ENCODE results near the gene AGXT2. TPM values are rescaled to one million over a fixed set of nuclear protein-coding genes. Genes with fewer than 3 reads are reported as not detected.

The AGXT2 gene
- polyA plus RNA-seq, 3 donors: 51.6 to 80.5 (median 60.4) TPM

GRCh38 chr5:35023391-35024178 lies 24.2 kb downstream of the AGXT2 start:
- DNase-seq (ENCODE audit: low read depth in 3 of 3, low spot score in 2 of 3): no peak

DNA sequence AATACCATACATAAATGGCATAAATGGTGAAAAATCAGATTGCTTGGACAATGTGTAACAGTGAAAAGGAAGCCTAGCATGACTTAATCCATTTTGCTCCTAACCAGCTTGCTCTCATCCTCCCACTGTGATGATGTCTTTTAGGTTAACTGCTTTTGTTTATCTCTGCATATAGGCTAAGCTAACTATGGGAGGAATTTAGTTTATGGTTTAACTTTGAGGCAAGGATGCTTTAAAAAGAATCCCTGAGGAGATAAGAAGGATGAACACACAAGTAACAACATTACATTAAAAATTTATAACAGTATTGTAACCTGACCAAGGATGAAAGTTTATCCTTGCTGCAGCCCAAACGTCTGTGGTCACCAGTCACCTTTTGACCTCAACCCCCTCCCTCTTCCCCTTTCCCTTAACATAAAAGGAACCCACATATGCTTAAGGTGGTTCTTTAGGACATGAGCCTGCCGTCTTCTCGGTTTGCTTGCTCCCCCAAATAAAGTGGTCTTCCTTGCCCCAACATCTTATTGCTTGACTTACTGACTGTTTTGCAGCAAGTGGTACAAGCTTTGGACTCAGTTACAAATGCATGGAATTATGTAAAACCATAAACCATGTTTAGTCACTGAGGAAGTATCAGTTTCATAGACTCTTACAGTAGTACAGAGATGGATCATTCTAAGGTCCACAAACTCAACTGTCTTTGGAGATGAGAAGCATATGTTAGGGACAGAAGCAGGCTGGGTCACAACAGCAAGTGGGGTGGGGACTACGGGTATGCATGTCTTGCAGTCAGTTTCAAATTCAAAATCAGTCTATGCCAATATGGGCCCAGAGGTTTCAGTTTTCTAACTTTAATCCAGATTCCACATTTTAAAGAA lies 31.3 kb downstream of the AGXT2 start:
- no peak for DNase-seq (ENCODE audit: low read depth in 3 of 3, low spot score in 2 of 3)

DNA sequence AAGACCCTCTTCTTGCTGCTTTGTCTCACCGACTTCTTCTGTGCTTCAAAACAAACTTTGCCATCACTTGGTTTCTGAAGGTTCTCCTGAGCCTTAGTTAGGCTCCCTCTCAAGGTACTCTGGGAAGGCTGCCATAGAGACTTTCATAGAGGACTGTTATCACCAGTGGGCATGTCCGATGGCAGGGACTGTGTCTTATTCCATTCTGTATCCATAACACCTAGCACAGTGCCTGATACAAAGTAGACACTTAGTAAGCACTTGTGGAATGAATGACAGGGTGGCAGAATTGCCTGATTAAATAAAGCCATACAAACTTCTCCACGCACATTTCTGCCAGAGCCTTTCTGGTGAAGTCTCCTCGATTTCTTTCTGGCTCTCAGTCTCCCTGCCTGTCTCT lies 32.7 kb downstream of the AGXT2 start:
- no peak for DNase-seq (ENCODE audit: low read depth in 3 of 3, low spot score in 2 of 3)

- DNase-seq (ENCODE audit: low read depth in 3 of 3, low spot score in 2 of 3): no peak
Observed at GRCh38 chr5:35012796-35013195, 35.0 kb downstream of the AGXT2 start.

DNA sequence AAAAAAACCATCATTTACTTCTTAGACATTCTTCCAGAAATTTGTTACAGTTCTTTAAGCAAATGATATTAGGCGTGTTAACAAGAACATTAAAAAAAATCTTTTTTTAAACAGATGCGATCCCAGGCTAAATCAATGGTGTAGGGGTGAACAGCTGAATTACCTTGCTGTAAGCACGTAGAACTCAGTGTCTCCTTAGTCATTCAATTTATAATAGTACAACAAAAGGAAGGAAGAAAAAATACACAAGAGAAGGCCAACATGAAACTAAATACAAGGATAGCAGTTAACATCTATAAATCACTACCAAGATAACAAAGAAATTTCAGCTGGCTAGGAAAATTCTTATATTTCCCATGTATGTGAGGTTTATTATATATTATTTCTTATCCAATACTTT lies 35.4 kb downstream of the AGXT2 start:
- DNase-seq (ENCODE audit: low read depth in 3 of 3, low spot score in 2 of 3): no peak

GRCh38 chr5:35010676-35011075 lies 37.1 kb downstream of the AGXT2 start:
- no peak for DNase-seq (ENCODE audit: low read depth in 3 of 3, low spot score in 2 of 3)

GRCh38 chr5:35009657-35010056 lies 38.1 kb downstream of the AGXT2 start:
- DNase-seq (ENCODE audit: low read depth in 3 of 3, low spot score in 2 of 3): no peak

DNA sequence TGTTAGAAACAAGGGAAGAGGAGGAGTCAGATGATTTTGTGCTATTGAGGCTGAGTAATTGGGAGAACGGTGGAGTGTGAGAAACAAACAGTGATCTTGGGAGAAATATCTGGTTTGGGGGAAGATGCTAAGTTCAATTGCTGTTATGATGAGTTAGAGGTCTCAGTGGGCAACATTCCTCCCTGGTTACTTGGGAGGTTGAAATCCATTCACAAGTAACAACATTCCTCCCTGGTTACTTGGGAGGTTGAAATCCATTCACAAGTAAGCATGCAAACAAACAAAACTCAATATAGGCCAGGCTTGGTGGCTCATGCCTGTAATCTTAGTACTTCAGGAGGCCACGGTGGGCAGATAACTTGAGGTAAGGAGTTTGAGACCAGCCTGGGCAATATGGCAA lies 38.7 kb downstream of the AGXT2 start:
- DNase-seq (ENCODE audit: low read depth in 3 of 3, low spot score in 2 of 3): no peak

- DNase-seq (ENCODE audit: low read depth in 3 of 3, low spot score in 2 of 3): no peak
Observed at GRCh38 chr5:35004771-35005170, 43.0 kb downstream of the AGXT2 start.

DNA sequence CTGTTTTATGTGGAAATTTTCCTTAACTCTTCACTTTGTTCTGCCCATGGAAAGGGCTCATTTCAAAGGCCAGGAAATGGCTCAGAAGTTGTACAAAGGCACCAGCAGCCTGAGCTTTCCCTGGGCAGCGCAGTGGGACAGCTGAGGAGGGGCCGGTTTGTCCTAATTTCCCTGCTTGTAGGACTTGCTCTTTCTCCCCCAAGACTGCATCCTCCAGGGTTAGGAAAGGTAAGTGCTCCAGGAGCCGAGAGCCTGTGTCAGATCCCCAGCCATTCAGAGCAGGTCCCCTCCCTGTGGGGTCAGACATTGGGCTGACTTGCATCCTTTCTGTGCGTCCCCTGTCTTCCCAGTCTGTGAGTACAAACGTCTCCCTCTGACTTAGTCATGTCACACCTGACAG lies 43.5 kb downstream of the AGXT2 start:
- no peak for DNase-seq (ENCODE audit: low read depth in 3 of 3, low spot score in 2 of 3)

- peak in 2 of 3 donors; percentile 33 to 41 for DNase-seq (ENCODE audit: low read depth in 3 of 3, low spot score in 2 of 3)
Observed at GRCh38 chr5:35003018-35003957, 44.5 kb downstream of the AGXT2 start.

- DNase-seq (ENCODE audit: low read depth in 3 of 3, low spot score in 2 of 3): no peak
Observed at GRCh38 chr5:35002459-35002858, 45.3 kb downstream of the AGXT2 start.

DNA sequence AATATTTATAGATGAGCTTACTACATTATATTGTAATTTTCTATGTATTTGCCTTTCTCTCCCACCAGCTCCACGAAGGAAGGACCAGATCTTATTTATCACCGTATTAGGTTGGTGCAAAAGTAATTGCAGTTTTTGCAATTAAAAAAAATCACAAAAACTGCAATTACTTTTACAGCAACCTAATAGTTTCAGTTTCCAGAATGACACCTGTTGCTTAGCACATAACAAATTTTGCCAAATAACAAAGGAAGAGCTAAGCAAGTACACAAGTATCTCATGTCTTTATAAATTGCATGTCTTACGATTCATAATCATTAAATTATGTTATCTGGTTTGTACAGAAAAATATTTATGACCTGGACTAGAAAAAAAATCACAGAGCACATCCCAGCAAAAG lies 45.9 kb downstream of the AGXT2 start:
- no peak for DNase-seq (ENCODE audit: low read depth in 3 of 3, low spot score in 2 of 3)

- DNase-seq (ENCODE audit: low read depth in 3 of 3, low spot score in 2 of 3): no peak
Observed at GRCh38 chr5:34998058-34998789, 49.5 kb downstream of the AGXT2 start.

GRCh38 chr5:34996261-34996660 lies 51.5 kb downstream of the AGXT2 start:
- DNase-seq (ENCODE audit: low read depth in 3 of 3, low spot score in 2 of 3): no peak

DNA sequence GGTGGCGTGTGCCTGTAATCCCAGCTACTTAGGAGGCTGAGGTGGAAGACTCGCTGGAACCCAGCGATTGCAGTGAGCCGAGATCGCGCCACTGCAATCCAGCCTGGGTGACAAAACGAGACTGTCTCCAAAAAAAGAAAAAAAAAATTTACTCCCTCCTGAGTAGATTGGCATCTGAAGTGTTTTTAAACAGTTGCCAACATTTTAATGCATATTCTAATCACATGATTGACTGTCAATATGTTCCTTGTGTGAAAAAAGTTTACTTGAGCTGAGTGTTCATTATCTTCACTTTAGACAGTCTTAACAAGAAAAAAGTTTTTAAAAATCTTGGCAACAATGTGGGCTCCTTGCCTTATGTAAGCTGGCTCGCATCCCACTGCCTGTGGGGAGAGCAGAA lies 53.8 kb downstream of the AGXT2 start:
- no peak for DNase-seq (ENCODE audit: low read depth in 3 of 3, low spot score in 2 of 3)

GRCh38 chr5:34991486-34992238 lies 56.1 kb downstream of the AGXT2 start:
- no peak for DNase-seq (ENCODE audit: low read depth in 3 of 3, low spot score in 2 of 3)

GRCh38 chr5:34986965-34987364 lies 60.8 kb downstream of the AGXT2 start:
- no peak for DNase-seq (ENCODE audit: low read depth in 3 of 3, low spot score in 2 of 3)

- DNase-seq (ENCODE audit: low read depth in 3 of 3, low spot score in 2 of 3): no peak
Observed at GRCh38 chr5:34982823-34983222, 64.9 kb downstream of the AGXT2 start.

Data from right renal cortex interstitium (tissue), 3 donors.